Testis (tissue), 2 donors: ENCODE measurements around the gene CENPT.

Source experiments
- CTCF ChIP-seq, 3 experiments: fragments of 450-650 bp in 2 of 3; fragments of 200-600 bp in 1 of 3; sonication (generic) in 1 of 3; IDR thresholded peaks; one replicate each; pipeline ENCODE4 v1.5.1; 2016 to 2019; ENCODE audit warnings: antibody characterized with exemption in 3 of 3, mild to moderate bottlenecking in 2 of 3, moderate library complexity in 1 of 3
- POLR2A ChIP-seq: fragments of 450-650 bp; IDR thresholded peaks from one replicate; pipeline ENCODE4 v1.6.1; 2017; ENCODE audit warnings: antibody characterized with exemption, mild to moderate bottlenecking, moderate library complexity

GRCh38 chr16:67857547-67858233, 10.2 kb upstream of the CENPT start:
- TF ChIP-seq POLR2A (no peak), CTCF (IDR thresholded peaks at IDR 0.05) (no peak)
